Activated CD4-positive, alpha-beta T cell treated with anti-CD3 and anti-CD28 coated beads, Interleukin-2, amount 50 U/mL, for 24 hours (primary cell): ENCODE measurements around the gene BICRA.

Experiments used
- DNase-seq, 2 donors: peaks; one replicate each; pipeline ENCODE4 v3.0.0-alpha.2; 2020; ENCODE audit warnings: low read depth in 1 of 2, low spot score in 1 of 2

BICRA gene

GRCh38 chr19:47601180-47601904 lies 7.6 kb upstream of the BICRA start:
- no peak for DNase-seq

GRCh38 chr19:47603706-47604565 lies 5.0 kb upstream of the BICRA start:
- DNase-seq, result no peak

GRCh38 chr19:47607564-47608073 lies 1.3 kb upstream of the BICRA start:
- no peak for DNase-seq

- peak; percentile 92 to 94 for DNase-seq
Measured at GRCh38 chr19:47608074-47608918, 638 bp upstream of the BICRA start.

- DNase-seq, result no peak
Measured at GRCh38 chr19:47609906-47610894, 1.3 kb downstream of the BICRA start.

- no peak for DNase-seq
Measured at GRCh38 chr19:47610902-47611301, 2.0 kb downstream of the BICRA start.

- no peak for DNase-seq
Measured at GRCh38 chr19:47613165-47614020, 4.5 kb downstream of the BICRA start.

- DNase-seq, result no peak
Measured at GRCh38 chr19:47614021-47614295, 5.0 kb downstream of the BICRA start.

GRCh38 chr19:47614559-47614958 lies 5.6 kb downstream of the BICRA start:
- no peak for DNase-seq

GRCh38 chr19:47615230-47615629 lies 6.3 kb downstream of the BICRA start:
- no peak for DNase-seq

- no peak for DNase-seq
Measured at GRCh38 chr19:47615714-47616113, 6.8 kb downstream of the BICRA start.

- no peak for DNase-seq
Measured at GRCh38 chr19:47618771-47619170, 9.8 kb downstream of the BICRA start.

GRCh38 chr19:47619763-47620162 lies 10.8 kb downstream of the BICRA start:
- DNase-seq, result no peak

- no peak for DNase-seq
Measured at GRCh38 chr19:47623151-47623920, 14.4 kb downstream of the BICRA start.

GRCh38 chr19:47623921-47624391 lies 15.0 kb downstream of the BICRA start:
- DNase-seq, result no peak

- no peak for DNase-seq
Measured at GRCh38 chr19:47625650-47626049, 16.7 kb downstream of the BICRA start.

GRCh38 chr19:47626238-47626637 lies 17.3 kb downstream of the BICRA start:
- no peak for DNase-seq

- no peak for DNase-seq
Measured at GRCh38 chr19:47628078-47628771, 19.3 kb downstream of the BICRA start.
